HepG2 (cell line): ENCODE results near the gene CIROP. TPM values are rescaled to one million over a fixed set of nuclear protein-coding genes. Genes with fewer than 3 reads are reported as not detected.

ENCODE experiments used
- CSRNP1 ChIP-seq: sonication (generic); formaldehyde crosslinking; IDR thresholded peaks from 2 replicates; pipeline ENCODE4 v1.8.1; 2023; ENCODE audit warnings: mild to moderate bottlenecking, missing genetic modification reagents
- FOSL2 ChIP-seq: sonication (generic); formaldehyde crosslinking; IDR thresholded peaks from 2 replicates; pipeline ENCODE4 v1.4.0; 2020; ENCODE audit warnings: missing genetic modification reagents
- GABPB1 ChIP-seq: IDR thresholded peaks from 2 replicates; pipeline ENCODE4 v1.6.1; 2016; ENCODE audit warnings: mild to moderate bottlenecking, missing genetic modification reagents, moderate library complexity, missing compliant biosample characterization
- GMEB2 ChIP-seq: IDR thresholded peaks from 2 replicates; pipeline ENCODE4 v1.6.1; 2016; ENCODE audit warnings: missing biosample characterization, missing genetic modification reagents, low read depth
- HNRNPL ChIP-seq: fragments of 200-400 bp; formaldehyde crosslinking; IDR thresholded peaks from 2 replicates; pipeline ENCODE4 v1.6.1; 2017; ENCODE audit warnings: mild to moderate bottlenecking, low read depth, low read length
- KLF11 ChIP-seq: IDR thresholded peaks from 2 replicates; pipeline ENCODE4 v1.6.1; 2016; ENCODE audit warnings: missing compliant biosample characterization
- MAZ ChIP-seq, 2 experiments: sonication (generic) in 1 of 2; formaldehyde crosslinking in 1 of 2; IDR thresholded peaks; 2 replicates each; pipeline versions ENCODE4 v1.5.0 to v1.6.1; 2012 to 2020; ENCODE audit warnings: low read depth in 2 of 2, mild to moderate bottlenecking in 2 of 2, borderline replicate concordance in 1 of 2, improper control_type of control experiment in 1 of 2, low read length in 1 of 2, missing genetic modification reagents in 1 of 2, moderate library complexity in 1 of 2
- NFE2L2 ChIP-seq: fragments of 150-350 bp; IDR thresholded peaks from 2 replicates; pipeline ENCODE4 v1.6.1; 2014; ENCODE audit warnings: low read length
- NRL ChIP-seq: sonication (generic); formaldehyde crosslinking; IDR thresholded peaks from 2 replicates; pipeline ENCODE4 v1.5.0; 2020; ENCODE audit warnings: missing genetic modification reagents, mild to moderate bottlenecking, moderate library complexity, borderline replicate concordance
- SMAD1 ChIP-seq: sonication (generic); formaldehyde crosslinking; IDR thresholded peaks from 2 replicates; pipeline ENCODE4 v1.4.0; 2020; ENCODE audit warnings: missing genetic modification reagents, low read depth, mild to moderate bottlenecking, borderline replicate concordance
- ZBTB37 ChIP-seq: sonication (generic); formaldehyde crosslinking; IDR thresholded peaks from 2 replicates; pipeline ENCODE4 v1.4.0; 2020; ENCODE audit warnings: mild to moderate bottlenecking, missing genetic modification reagents
- ZFP41 ChIP-seq: sonication (generic); formaldehyde crosslinking; IDR thresholded peaks from 2 replicates; pipeline ENCODE4 v1.4.0; 2020; ENCODE audit warnings: mild to moderate bottlenecking, missing genetic modification reagents, borderline replicate concordance
- ZFX ChIP-seq: sonication (generic); formaldehyde crosslinking; IDR thresholded peaks from 2 replicates; pipeline ENCODE4 v1.4.0; 2020; ENCODE audit warnings: mild to moderate bottlenecking, low read depth, missing genetic modification reagents, moderate library complexity
- ZNF234 ChIP-seq: sonication (generic); formaldehyde crosslinking; conservative IDR thresholded peaks from 2 replicates; pipeline ENCODE4 v1.5.1; 2020; ENCODE audit warnings: mild to moderate bottlenecking, missing genetic modification reagents
- ZNF761 ChIP-seq: sonication (generic); formaldehyde crosslinking; conservative IDR thresholded peaks from 2 replicates; pipeline ENCODE4 v1.4.0; 2020; ENCODE audit warnings: mild to moderate bottlenecking, missing genetic modification reagents
- ZNF773 ChIP-seq: sonication (generic); formaldehyde crosslinking; IDR thresholded peaks from 2 replicates; pipeline ENCODE4 v1.4.0; 2020; ENCODE audit warnings: missing genetic modification reagents, borderline replicate concordance
- polyA plus RNA-seq, 8 experiments: library from polyadenylated mRNA; depleted of rRNA in 3 of 8; stranded (reverse) in 7 of 8; unstranded in 1 of 8; fragments of >200 nt; fragmentation: Illumina TruSeq in 4 of 8; extraction: Trizol in 4 of 8; gene quantifications; 2 replicates each; pipeline versions ENCODE4 v1.2.1 to v1.2.3, GENCODE V29; 2011 to 2016; ENCODE audit warnings: low read depth in 4 of 8, missing spikeins in 1 of 8, mixed read lengths in 1 of 8; ENCODE audit not compliant: insufficient read depth in 1 of 8
- total RNA-seq, 5 experiments: library from RNA; depleted of rRNA; stranded (reverse); fragments of >200 nt; fragmentation: Illumina TruSeq; extraction: Trizol; gene quantifications; 2 replicates each; pipeline ENCODE4 v1.2.3, GENCODE V29; 2016; ENCODE audit warnings: low read depth in 1 of 5
- TF ChIP-seq, protein P1 (sequence below): sonication (generic); formaldehyde crosslinking; IDR thresholded peaks from 2 replicates; pipeline ENCODE4 v1.4.0; 2020; ENCODE audit warnings: mild to moderate bottlenecking, missing genetic modification reagents
- TF ChIP-seq, protein P2 (sequence below): sonication (generic); formaldehyde crosslinking; IDR thresholded peaks from 2 replicates; pipeline ENCODE4 v1.5.0; 2020; ENCODE audit warnings: mild to moderate bottlenecking, missing genetic modification reagents

Gene CIROP
- total and polyA plus RNA-seq, 2 of the 13 experiments (the other 11 are each of a cell fraction or from before 2014, with no cell fraction given): 0.07 TPM; not detected in 1

GRCh38 chr14:23118506-23119362 is 13.9 kb upstream of the CIROP start, which contains the start of gene CEBPE (continued):
- TF ChIP-seq ZNF234 (CRISPR knock-in tag): no peak
- TF ChIP-seq ZFX (CRISPR knock-in tag): peak; percentile 46; the same call in 1 of the 2 replicates
- TF ChIP-seq MAZ (IDR thresholded peaks at IDR 0.05; ENCODE audit: borderline replicate concordance, low read depth, low read length): 0 out of 2 replicates have a peak, but pooled peaks have one; percentile 24
- TF ChIP-seq MAZ (CRISPR knock-in tag; IDR thresholded peaks at IDR 0.05; ENCODE audit: low read depth): no peak
- TF ChIP-seq KLF11 (CRISPR knock-in tag): no peak
- TF ChIP-seq, protein P1, sequence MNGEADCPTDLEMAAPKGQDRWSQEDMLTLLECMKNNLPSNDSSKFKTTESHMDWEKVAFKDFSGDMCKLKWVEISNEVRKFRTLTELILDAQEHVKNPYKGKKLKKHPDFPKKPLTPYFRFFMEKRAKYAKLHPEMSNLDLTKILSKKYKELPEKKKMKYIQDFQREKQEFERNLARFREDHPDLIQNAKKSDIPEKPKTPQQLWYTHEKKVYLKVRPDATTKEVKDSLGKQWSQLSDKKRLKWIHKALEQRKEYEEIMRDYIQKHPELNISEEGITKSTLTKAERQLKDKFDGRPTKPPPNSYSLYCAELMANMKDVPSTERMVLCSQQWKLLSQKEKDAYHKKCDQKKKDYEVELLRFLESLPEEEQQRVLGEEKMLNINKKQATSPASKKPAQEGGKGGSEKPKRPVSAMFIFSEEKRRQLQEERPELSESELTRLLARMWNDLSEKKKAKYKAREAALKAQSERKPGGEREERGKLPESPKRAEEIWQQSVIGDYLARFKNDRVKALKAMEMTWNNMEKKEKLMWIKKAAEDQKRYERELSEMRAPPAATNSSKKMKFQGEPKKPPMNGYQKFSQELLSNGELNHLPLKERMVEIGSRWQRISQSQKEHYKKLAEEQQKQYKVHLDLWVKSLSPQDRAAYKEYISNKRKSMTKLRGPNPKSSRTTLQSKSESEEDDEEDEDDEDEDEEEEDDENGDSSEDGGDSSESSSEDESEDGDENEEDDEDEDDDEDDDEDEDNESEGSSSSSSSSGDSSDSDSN (CRISPR knock-in tag): 0 out of 2 replicates have a peak, but pooled peaks have one; percentile 27
- TF ChIP-seq ZNF761: no peak
- TF ChIP-seq FOSL2 (CRISPR knock-in tag): no peak
- no peak for TF ChIP-seq NFE2L2
- peak; percentile 64; the same call in 1 of the 2 replicates for TF ChIP-seq NRL (CRISPR knock-in tag)
- peak; percentile 30; the same call in 1 of the 2 replicates for TF ChIP-seq GABPB1 (CRISPR knock-in tag)
- no peak for TF ChIP-seq ZFP41 (CRISPR knock-in tag)
- peak; percentile 86 for TF ChIP-seq HNRNPL
- no peak for TF ChIP-seq SMAD1 (CRISPR knock-in tag)
- no peak for TF ChIP-seq GMEB2 (CRISPR knock-in tag)
- no peak for TF ChIP-seq ZBTB37 (CRISPR knock-in tag)
- no peak for TF ChIP-seq CSRNP1 (CRISPR knock-in tag)
- no peak for TF ChIP-seq ZNF773 (CRISPR knock-in tag)
- TF ChIP-seq, protein P2, sequence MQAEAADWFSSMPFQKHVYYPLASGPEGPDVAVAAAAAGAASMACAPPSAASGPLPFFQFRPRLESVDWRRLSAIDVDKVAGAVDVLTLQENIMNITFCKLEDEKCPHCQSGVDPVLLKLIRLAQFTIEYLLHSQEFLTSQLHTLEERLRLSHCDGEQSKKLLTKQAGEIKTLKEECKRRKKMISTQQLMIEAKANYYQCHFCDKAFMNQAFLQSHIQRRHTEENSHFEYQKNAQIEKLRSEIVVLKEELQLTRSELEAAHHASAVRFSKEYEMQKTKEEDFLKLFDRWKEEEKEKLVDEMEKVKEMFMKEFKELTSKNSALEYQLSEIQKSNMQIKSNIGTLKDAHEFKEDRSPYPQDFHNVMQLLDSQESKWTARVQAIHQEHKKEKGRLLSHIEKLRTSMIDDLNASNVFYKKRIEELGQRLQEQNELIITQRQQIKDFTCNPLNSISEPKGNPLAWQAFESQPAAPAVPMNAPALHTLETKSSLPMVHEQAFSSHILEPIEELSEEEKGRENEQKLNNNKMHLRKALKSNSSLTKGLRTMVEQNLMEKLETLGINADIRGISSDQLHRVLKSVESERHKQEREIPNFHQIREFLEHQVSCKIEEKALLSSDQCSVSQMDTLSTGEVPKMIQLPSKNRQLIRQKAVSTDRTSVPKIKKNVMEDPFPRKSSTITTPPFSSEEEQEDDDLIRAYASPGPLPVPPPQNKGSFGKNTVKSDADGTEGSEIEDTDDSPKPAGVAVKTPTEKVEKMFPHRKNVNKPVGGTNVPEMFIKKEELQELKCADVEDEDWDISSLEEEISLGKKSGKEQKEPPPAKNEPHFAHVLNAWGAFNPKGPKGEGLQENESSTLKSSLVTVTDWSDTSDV: peak; percentile 19; the same call in 1 of the 2 replicates
